Loucy (cell line): ENCODE results near the gene OLFML1.

Experiments
- EZH2phosphoT487 ChIP-seq: fragments of 200-600 bp; IDR thresholded peaks from 2 replicates; pipeline ENCODE4 v1.6.1; 2018; ENCODE audit warnings: antibody characterized with exemption, mild to moderate bottlenecking, moderate library complexity, borderline replicate concordance
- TF ChIP-seq, protein P1 (sequence below): fragments of 200-600 bp; sonication (generic); conservative IDR thresholded peaks from 2 replicates; pipeline ENCODE4 v1.5.1; 2014; ENCODE audit warnings: mild to moderate bottlenecking, antibody characterized with exemption, low read length

DNA sequence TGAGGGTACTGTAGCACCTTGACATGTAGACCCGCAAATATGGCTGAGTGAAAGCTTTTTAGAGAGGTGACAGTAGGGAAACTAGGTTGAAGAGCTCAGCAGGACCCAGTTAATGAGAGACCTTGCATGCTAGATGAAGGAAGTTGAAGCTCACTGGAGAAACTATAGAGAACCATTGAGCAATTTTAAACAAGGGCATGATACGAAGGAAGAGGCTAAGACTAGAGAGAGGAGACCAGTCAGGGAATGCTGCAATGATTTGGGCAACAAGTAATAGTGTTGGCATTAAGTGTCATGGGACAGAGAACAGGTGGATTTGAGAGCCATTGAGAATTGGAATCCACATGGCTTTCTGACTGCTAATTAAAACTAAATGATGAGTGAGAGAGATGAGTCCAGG, 4.1 kb downstream of the OLFML1 start:
- TF ChIP-seq, protein P1, sequence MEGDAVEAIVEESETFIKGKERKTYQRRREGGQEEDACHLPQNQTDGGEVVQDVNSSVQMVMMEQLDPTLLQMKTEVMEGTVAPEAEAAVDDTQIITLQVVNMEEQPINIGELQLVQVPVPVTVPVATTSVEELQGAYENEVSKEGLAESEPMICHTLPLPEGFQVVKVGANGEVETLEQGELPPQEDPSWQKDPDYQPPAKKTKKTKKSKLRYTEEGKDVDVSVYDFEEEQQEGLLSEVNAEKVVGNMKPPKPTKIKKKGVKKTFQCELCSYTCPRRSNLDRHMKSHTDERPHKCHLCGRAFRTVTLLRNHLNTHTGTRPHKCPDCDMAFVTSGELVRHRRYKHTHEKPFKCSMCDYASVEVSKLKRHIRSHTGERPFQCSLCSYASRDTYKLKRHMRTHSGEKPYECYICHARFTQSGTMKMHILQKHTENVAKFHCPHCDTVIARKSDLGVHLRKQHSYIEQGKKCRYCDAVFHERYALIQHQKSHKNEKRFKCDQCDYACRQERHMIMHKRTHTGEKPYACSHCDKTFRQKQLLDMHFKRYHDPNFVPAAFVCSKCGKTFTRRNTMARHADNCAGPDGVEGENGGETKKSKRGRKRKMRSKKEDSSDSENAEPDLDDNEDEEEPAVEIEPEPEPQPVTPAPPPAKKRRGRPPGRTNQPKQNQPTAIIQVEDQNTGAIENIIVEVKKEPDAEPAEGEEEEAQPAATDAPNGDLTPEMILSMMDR: no peak
- TF ChIP-seq EZH2phosphoT487: no peak
